NCI-H345 treated with DMSO at 0.1 percent for 48 hours (cell line): ENCODE results near the gene FASTKD1.
"Not testable (repeated sequence)": the region's sequence is repeated elsewhere in the genome, so short reads cannot be mapped to it uniquely, and the experiment has no call there.

Source experiments
- DNase-seq: peaks from one replicate; lab custom pipeline; 2025; ENCODE audit not compliant: unreplicated experiment; lab: John Stamatoyannopoulos, UW

Gene FASTKD1

GRCh38 chr2:169573160-169573973 lies at the start of gene FASTKD1:
Gene FASTKD1 (minus strand): TSS chr2:169573865. CDS start chr2:169572029, 1,836 bp downstream.
- peak; percentile 90 for DNase-seq

GRCh38 chr2:169623235-169623634 lies 49.6 kb upstream of the FASTKD1 start:
- DNase-seq, result no peak

- DNase-seq, result no peak
These were observed 46.8 kb upstream of the FASTKD1 start for GRCh38 chr2:169620509-169620908.

- DNase-seq, result no peak
These were observed 46.3 kb upstream of the FASTKD1 start for GRCh38 chr2:169619946-169620345.

GRCh38 chr2:169615982-169616381 lies 42.3 kb upstream of the FASTKD1 start:
- not testable (repeated sequence) for DNase-seq

GRCh38 chr2:169613876-169614275 lies 40.2 kb upstream of the FASTKD1 start:
- DNase-seq, result no peak

- DNase-seq, result no peak
These were observed 35.6 kb upstream of the FASTKD1 start for GRCh38 chr2:169609264-169609663.

- no peak for DNase-seq
These were observed 25.9 kb upstream of the FASTKD1 start for GRCh38 chr2:169599568-169599967.

- no peak for DNase-seq
These were observed 25.3 kb upstream of the FASTKD1 start for GRCh38 chr2:169598982-169599381.

- not testable (repeated sequence) for DNase-seq
These were observed 22.9 kb upstream of the FASTKD1 start for GRCh38 chr2:169596546-169596945.

GRCh38 chr2:169590804-169591203 lies 17.1 kb upstream of the FASTKD1 start:
- no peak for DNase-seq

GRCh38 chr2:169585673-169586072 lies 12.0 kb upstream of the FASTKD1 start:
- DNase-seq, result no peak

GRCh38 chr2:169584005-169584877 lies 10.6 kb upstream of the FASTKD1 start, which contains the start of gene PPIG:
Gene PPIG (plus strand): TSS chr2:169584351. CDS start chr2:169604042, 19,691 bp downstream.
- DNase-seq, result peak; percentile 78

- no peak for DNase-seq
These were observed 9.9 kb upstream of the FASTKD1 start for GRCh38 chr2:169583518-169583917.

GRCh38 chr2:169582552-169583266 lies 9.0 kb upstream of the FASTKD1 start:
- DNase-seq, result not testable (repeated sequence)

GRCh38 chr2:169579044-169579443 lies 5.4 kb upstream of the FASTKD1 start:
- DNase-seq, result no peak

GRCh38 chr2:169575264-169575663 lies 1.6 kb upstream of the FASTKD1 start:
- not testable (repeated sequence) for DNase-seq

- DNase-seq, result not testable (repeated sequence)
These were observed 874 bp upstream of the FASTKD1 start for GRCh38 chr2:169574539-169574938.

- no peak for DNase-seq
These were observed 272 bp upstream of the FASTKD1 start for GRCh38 chr2:169573974-169574299.

- no peak for DNase-seq
These were observed 875 bp downstream of the FASTKD1 start for GRCh38 chr2:169572821-169573159.

- no peak for DNase-seq
These were observed 1.5 kb downstream of the FASTKD1 start for GRCh38 chr2:169572189-169572588.
